K562 (cell line): ENCODE data around the gene AP1G1. TPM values are rescaled to one million over a fixed set of nuclear protein-coding genes. Genes with fewer than 3 reads are reported as not detected.

ENCODE experiments used
- CHCHD3 ChIP-seq: fragments of 250-450 bp; sonication (Bioruptor Pico); IDR thresholded peaks from 2 replicates; pipeline ENCODE4 v2.1.2; 2022; ENCODE audit warnings: mild to moderate bottlenecking
- ELF1 ChIP-seq: fragments of 200-800 bp; sonication (Bioruptor generic); IDR thresholded peaks from 2 replicates; pipeline ENCODE4 v1.6.1; 2016; ENCODE audit warnings: missing genetic modification characterization, missing compliant biosample characterization
- ESRRB ChIP-seq: fragments of 250-450 bp; sonication (Bioruptor Pico); IDR thresholded peaks from 2 replicates; pipeline ENCODE4 v1.5.0; 2020; ENCODE audit warnings: mild to moderate bottlenecking, moderate library complexity, borderline replicate concordance
- FOXK1 ChIP-seq: sonication (generic); formaldehyde crosslinking; IDR thresholded peaks from 2 replicates; pipeline ENCODE4 v1.8.0; 2022; ENCODE audit warnings: missing genetic modification reagents, mild to moderate bottlenecking, borderline replicate concordance
- GABPB1 ChIP-seq: sonication (generic); formaldehyde crosslinking; IDR thresholded peaks from 2 replicates; pipeline ENCODE4 v1.8.0; 2022; ENCODE audit warnings: mild to moderate bottlenecking, missing genetic modification reagents
- GTF2E2 ChIP-seq: fragments of 200-800 bp; sonication (Bioruptor generic); IDR thresholded peaks from 2 replicates; pipeline ENCODE4 v1.6.1; 2016; ENCODE audit warnings: missing genetic modification characterization, missing compliant biosample characterization
- HNRNPLL ChIP-seq: fragments of 200-400 bp; formaldehyde crosslinking; IDR thresholded peaks from 2 replicates; pipeline ENCODE4 v1.6.1; 2017; ENCODE audit warnings: low read length, low read depth, mild to moderate bottlenecking; ENCODE audit not compliant: poor library complexity, severe bottlenecking
- KLF6 ChIP-seq: fragments of 250-450 bp; sonication (Bioruptor Pico); IDR thresholded peaks from 2 replicates; pipeline ENCODE4 v1.4.0; 2020; ENCODE audit warnings: mild to moderate bottlenecking, moderate library complexity, borderline replicate concordance
- MBD2 ChIP-seq: sonication (generic); IDR thresholded peaks from 2 replicates; pipeline ENCODE4 v1.6.1; 2016; ENCODE audit warnings: low read depth, borderline replicate concordance
- MTA3 ChIP-seq: fragments of 450-650 bp; formaldehyde crosslinking; IDR thresholded peaks from 2 replicates; pipeline ENCODE4 v1.6.1; 2017; ENCODE audit warnings: mild to moderate bottlenecking, borderline replicate concordance
- NFE2L1 ChIP-seq: fragments of 450-650 bp; IDR thresholded peaks from 2 replicates; pipeline ENCODE4 v1.6.1; 2016; ENCODE audit warnings: missing genetic modification characterization, low read depth, mild to moderate bottlenecking, missing compliant biosample characterization, moderate library complexity, borderline replicate concordance
- NR1H2 ChIP-seq: sonication (generic); formaldehyde crosslinking; IDR thresholded peaks from 2 replicates; pipeline ENCODE4 v1.4.0; 2020; ENCODE audit warnings: mild to moderate bottlenecking, missing genetic modification reagents
- TEAD1 ChIP-seq, 2 experiments: fragments of 450-650 bp in 1 of 2; sonication (generic) in 1 of 2; formaldehyde crosslinking; IDR thresholded peaks; 2 replicates each; pipeline versions ENCODE4 v1.4.0 to v1.8.0; 2020 to 2022; ENCODE audit warnings: mild to moderate bottlenecking in 2 of 2, missing genetic modification reagents in 1 of 2
- ZBTB17 ChIP-seq: fragments of 450-650 bp; formaldehyde crosslinking; IDR thresholded peaks from 2 replicates; pipeline ENCODE4 v1.4.0; 2020; ENCODE audit warnings: mild to moderate bottlenecking
- ZNF23 ChIP-seq: fragments of 250-450 bp; sonication (Bioruptor Pico); IDR thresholded peaks from 2 replicates; pipeline ENCODE4 v1.4.0; 2020; ENCODE audit warnings: mild to moderate bottlenecking
- ZNF445 ChIP-seq: fragments of 250-450 bp; sonication (Bioruptor Pico); IDR thresholded peaks from 2 replicates; pipeline ENCODE4 v1.4.0; 2020; ENCODE audit warnings: low read depth, mild to moderate bottlenecking, moderate library complexity
- ZNF764 ChIP-seq: fragments of 250-450 bp; sonication (Bioruptor Pico); IDR thresholded peaks from 2 replicates; pipeline ENCODE4 v1.4.0; 2020; ENCODE audit warnings: low read depth, mild to moderate bottlenecking, moderate library complexity
- polyA plus RNA-seq, 8 experiments: library from polyadenylated mRNA; depleted of rRNA in 4 of 8; stranded (reverse) in 5 of 8; unstranded in 3 of 8; fragments of >200 nt; fragmentation: Nextera tagmentation in 2 of 8; fragmentation: Illumina TruSeq in 1 of 8; extraction: Ambion mirVana in 2 of 8; extraction: Trizol in 1 of 8; gene quantifications; 2 replicates each; pipeline versions ENCODE4 v1.2.1 to v1.2.3, GENCODE V29; 2011 to 2014; ENCODE audit warnings: inconsistent platforms in 1 of 8, missing spikeins in 1 of 8
- total RNA-seq, 7 experiments: library from RNA; depleted of rRNA in 6 of 7; stranded (reverse); fragments of >200 nt in 6 of 7; fragmentation: Illumina TruSeq in 2 of 7; extraction: Trizol in 2 of 7; gene quantifications; 2 replicates each; pipeline versions ENCODE4 v1.2.1 to v1.2.3, GENCODE V29; 2011 to 2021; ENCODE audit warnings: low replicate concordance in 1 of 7
- TF ChIP-seq, protein P1 (sequence below): fragments of 250-450 bp; sonication (Bioruptor Pico); IDR thresholded peaks from 2 replicates; pipeline ENCODE4 v1.4.0; 2020
- TF ChIP-seq, protein P2 (sequence below): fragments of 450-650 bp; IDR thresholded peaks from 2 replicates; pipeline ENCODE4 v1.6.1; 2016; ENCODE audit warnings: antibody characterized with exemption
- TF ChIP-seq, protein P3 (sequence below): sonication (generic); formaldehyde crosslinking; IDR thresholded peaks from 2 replicates; pipeline ENCODE4 v1.5.0; 2020; ENCODE audit warnings: missing genetic modification reagents

The AP1G1 gene
- total and polyA plus RNA-seq, 9 of the 15 experiments (the other 6 are each of a cell fraction or from before 2014, with no cell fraction given): 7.0 to 59.2 (median 42.0) TPM

DNA sequence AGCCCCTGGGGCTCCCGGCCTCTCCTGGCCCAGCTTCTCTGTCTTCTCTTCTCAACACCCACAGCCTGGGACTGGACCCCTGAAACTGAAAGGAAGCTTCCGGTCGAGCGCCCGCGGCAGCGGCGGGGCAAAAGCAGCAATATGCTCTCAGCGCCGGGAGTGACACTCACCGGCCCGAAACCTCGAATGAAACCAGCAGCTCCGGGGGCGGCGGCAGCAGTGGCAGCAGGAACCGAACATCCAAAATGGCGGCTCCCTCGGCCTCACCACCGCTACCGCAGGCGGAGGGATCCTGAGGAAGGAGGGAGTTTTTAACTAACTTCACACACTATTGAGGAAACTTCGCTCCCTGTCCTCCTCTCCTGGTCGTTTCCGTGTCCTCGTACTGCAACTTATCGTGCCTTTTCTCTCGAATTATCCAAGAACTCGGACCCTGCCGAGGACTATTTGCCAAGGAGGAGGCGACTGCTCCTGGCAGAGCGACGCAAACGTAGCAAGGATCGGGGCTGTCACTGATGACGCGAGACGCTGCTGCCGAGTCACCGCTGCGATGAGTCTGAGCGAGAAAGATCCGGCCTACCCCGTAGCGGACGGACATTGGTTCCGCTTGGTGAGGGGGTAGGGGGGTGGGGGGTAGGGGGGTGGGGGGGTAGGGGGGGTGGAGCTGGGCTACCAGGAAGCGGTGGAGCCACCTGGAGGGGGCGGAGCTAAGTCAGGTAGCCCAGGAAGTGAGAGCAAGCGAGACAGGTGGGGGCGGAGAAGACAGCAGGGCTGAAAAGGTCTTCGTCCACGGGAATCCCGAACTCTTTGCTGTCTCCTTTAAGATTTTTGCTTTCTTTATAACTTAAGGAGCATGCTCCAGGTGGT is at the start of gene AP1G1 (continued):
- TF ChIP-seq NFE2L1 (tag) (no peak), ZNF764 (CRISPR knock-in tag) (no peak), NR1H2 (CRISPR knock-in tag) (no peak), GTF2E2 (tag) (no peak), TEAD1 (CRISPR knock-in tag; IDR thresholded peaks at IDR 0.05) (peak in 1 of 2 experiments; percentile 77; a peak in 1 of 4 replicates), FOXK1 (CRISPR knock-in tag) (0 out of 2 replicates have a peak, but pooled peaks have one; percentile 17), ZNF23 (CRISPR knock-in tag) (no peak), ELF1 (peak; percentile 80), KLF6 (CRISPR knock-in tag) (no peak), MBD2 (peak; percentile 71), CHCHD3 (CRISPR knock-in tag) (no peak), ZNF445 (CRISPR knock-in tag) (no peak), ZBTB17 (CRISPR knock-in tag) (no peak), ESRRB (CRISPR knock-in tag) (no peak), GABPB1 (CRISPR knock-in tag) (peak; percentile 81), HNRNPLL (peak; percentile 51), MTA3 (peak; percentile 95)
- TF ChIP-seq, protein P1, sequence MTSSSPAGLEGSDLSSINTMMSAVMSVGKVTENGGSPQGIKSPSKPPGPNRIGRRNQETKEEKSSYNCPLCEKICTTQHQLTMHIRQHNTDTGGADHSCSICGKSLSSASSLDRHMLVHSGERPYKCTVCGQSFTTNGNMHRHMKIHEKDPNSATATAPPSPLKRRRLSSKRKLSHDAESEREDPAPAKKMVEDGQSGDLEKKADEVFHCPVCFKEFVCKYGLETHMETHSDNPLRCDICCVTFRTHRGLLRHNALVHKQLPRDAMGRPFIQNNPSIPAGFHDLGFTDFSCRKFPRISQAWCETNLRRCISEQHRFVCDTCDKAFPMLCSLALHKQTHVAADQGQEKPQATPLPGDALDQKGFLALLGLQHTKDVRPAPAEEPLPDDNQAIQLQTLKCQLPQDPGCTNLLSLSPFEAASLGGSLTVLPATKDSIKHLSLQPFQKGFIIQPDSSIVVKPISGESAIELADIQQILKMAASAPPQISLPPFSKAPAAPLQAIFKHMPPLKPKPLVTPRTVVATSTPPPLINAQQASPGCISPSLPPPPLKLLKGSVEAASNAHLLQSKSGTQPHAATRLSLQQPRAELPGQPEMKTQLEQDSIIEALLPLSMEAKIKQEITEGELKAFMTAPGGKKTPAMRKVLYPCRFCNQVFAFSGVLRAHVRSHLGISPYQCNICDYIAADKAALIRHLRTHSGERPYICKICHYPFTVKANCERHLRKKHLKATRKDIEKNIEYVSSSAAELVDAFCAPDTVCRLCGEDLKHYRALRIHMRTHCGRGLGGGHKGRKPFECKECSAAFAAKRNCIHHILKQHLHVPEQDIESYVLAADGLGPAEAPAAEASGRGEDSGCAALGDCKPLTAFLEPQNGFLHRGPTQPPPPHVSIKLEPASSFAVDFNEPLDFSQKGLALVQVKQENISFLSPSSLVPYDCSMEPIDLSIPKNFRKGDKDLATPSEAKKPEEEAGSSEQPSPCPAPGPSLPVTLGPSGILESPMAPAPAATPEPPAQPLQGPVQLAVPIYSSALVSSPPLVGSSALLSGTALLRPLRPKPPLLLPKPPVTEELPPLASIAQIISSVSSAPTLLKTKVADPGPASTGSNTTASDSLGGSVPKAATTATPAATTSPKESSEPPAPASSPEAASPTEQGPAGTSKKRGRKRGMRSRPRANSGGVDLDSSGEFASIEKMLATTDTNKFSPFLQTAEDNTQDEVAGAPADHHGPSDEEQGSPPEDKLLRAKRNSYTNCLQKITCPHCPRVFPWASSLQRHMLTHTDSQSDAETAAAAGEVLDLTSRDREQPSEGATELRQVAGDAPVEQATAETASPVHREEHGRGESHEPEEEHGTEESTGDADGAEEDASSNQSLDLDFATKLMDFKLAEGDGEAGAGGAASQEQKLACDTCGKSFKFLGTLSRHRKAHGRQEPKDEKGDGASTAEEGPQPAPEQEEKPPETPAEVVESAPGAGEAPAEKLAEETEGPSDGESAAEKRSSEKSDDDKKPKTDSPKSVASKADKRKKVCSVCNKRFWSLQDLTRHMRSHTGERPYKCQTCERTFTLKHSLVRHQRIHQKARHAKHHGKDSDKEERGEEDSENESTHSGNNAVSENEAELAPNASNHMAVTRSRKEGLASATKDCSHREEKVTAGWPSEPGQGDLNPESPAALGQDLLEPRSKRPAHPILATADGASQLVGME: no peak
- TF ChIP-seq, protein P2, sequence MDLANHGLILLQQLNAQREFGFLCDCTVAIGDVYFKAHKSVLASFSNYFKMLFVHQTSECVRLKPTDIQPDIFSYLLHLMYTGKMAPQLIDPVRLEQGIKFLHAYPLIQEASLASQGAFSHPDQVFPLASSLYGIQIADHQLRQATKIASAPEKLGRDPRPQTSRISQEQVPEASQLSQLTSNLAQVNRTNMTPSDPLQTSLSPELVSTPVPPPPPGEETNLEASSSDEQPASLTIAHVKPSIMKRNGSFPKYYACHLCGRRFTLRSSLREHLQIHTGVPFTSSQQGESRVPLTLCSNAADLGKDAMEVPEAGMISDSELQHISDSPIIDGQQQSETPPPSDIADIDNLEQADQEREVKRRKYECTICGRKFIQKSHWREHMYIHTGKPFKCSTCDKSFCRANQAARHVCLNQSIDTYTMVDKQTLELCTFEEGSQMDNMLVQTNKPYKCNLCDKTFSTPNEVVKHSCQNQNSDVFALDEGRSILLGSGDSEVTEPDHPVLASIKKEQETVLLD: peak; percentile 94
- TF ChIP-seq, protein P3, sequence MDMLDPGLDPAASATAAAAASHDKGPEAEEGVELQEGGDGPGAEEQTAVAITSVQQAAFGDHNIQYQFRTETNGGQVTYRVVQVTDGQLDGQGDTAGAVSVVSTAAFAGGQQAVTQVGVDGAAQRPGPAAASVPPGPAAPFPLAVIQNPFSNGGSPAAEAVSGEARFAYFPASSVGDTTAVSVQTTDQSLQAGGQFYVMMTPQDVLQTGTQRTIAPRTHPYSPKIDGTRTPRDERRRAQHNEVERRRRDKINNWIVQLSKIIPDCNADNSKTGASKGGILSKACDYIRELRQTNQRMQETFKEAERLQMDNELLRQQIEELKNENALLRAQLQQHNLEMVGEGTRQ (CRISPR knock-in tag): no peak
